ENCODE data around the gene TAAR1.

GRCh38 chr6:132687306-132687705 is 28.3 kb upstream of the TAAR1 start:
- no peak for TF ChIP-seq CTCF (IDR thresholded peaks at IDR 0.05; ENCODE audit: low read depth, low read length)
- no peak for TF ChIP-seq EZH2phosphoT487 (IDR thresholded peaks at IDR 0.05; ENCODE audit: low read depth)
